Limb (tissue), 2 donors: Measurements from ENCODE around the gene ABCC11.
"Not testable (repeated sequence)": the region's sequence is repeated elsewhere in the genome, so short reads cannot be mapped to it uniquely, and the experiment has no call there.

Experiments
- DNase-seq, 2 donors: peaks; one replicate each; pipeline ENCODE4 v3.0.0-alpha.2; 2016; ENCODE audit errors: extremely low spot score in 2 of 2

The ABCC11 gene

DNA sequence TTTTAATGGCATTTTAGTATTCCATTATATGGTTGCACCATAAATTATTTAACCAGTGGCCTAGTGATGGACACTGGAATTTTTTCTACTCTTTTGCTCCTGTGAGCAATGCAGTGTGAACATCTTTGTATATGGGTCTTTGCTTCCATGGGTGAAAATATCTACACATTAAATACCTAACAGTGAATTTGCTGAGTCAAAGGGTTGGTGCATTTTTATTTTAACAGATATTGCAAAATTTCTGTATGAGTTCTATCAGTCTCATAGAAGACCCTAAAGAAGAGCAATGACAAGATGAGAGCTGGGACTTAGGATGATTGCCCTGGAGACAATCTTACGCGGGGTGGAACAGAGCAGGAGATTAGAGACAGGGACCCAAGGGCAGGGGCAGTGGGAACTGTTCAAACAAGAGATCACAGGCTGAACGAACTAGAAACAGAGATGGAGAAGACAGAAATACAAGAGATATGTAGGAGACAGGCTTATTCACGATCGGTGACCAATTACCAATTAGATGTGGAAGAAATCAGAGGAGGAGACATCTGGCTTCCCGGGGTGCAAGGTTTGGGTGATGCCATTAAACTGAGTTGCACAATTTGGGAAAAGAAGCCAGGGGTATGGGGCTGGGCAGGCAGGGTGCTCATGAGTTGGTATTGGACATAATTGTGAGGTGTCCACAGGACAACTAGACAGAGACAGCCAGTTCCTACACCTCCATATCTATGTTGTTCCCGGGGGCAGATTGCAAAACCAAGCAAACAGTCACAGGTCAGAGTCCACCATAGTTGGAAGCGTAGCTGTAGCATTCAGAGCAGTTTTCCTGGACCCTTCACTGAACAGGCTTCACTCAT lies 43.1 kb downstream of the ABCC11 start:
- DNase-seq, result no peak

- DNase-seq, result no peak
These were observed 45.7 kb downstream of the ABCC11 start for GRCh38 chr16:48201515-48202201.

DNA sequence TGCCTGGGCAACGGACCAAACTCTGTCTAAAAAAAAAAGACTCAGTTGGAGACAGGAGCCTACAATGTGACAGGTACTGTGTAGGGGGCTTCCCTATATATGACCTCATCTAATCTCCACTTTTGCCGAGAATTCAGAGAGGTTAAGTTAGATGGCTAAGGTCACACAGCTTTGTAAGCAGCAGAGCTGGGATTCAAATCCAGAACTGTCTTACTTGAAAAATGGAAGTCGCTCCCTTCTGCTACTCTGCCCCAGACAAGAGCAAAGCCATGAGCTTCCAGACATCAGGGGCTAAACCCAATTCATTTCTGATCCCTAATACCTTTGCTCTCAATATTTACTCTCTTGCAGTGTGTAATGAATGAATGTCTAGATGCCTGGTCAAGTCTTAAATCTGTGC lies 50.0 kb downstream of the ABCC11 start:
- peak in 1 of 2 donors; percentile 90 for DNase-seq

DNA sequence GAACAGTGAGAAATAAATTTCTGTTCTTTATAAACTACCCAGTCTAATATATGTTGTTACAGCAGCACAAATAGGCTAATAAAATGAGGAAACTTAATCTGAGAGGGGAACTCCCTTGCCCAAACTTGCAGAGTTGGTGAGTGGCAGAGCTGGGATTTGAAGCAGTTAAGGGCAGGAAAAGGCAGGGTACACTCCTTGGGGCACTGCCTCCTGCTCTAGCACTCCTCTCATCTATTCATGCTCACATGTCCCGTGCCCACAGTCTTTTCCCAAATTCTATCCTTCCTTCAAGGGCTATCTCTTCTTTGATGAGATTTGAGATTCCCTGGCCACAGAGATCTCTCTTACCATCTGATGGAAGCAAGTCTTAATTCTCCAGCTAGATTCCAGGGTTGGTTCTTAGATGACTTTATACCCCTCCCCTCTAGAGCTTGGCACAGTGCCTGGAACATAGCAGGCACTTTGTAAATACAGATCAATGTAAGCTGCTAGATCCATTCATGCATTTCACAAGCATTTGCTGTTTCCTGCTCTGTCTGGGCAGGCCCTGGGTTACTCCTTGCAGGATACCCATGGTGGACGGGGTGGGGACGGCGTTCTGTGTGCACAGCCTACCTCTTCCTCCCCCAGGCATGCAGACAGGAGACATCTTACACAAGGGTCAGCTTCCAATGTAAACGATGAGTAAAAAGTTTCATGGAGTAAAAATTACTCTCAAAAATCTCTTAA lies 52.3 kb downstream of the ABCC11 start:
- DNase-seq, result peak; percentile 18 to 49

GRCh38 chr16:48193846-48194245 lies 53.5 kb downstream of the ABCC11 start:
- no peak for DNase-seq

GRCh38 chr16:48188449-48189102 lies 58.8 kb downstream of the ABCC11 start:
- no peak for DNase-seq

- no peak for DNase-seq
These were observed 59.6 kb downstream of the ABCC11 start for GRCh38 chr16:48187779-48188178.

DNA sequence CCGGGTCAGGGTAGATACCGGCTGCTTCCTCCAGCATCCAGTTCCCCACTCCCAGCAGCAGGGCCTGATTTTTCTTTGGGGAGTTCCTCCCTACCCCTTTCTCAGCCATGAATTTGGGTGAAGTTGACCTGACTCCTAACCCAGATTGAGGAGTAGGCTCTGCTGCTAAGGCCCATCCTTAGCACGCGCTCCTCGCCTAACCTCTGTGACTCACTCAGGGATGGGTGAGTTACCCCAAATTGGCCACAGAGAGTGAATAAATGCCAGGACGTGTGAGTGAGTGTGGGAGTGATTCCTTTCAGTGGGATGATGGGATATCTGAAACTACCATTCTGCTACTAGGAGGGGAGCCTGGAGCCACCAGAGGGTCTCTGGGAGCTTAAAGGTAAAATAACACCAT lies 62.7 kb downstream of the ABCC11 start:
- DNase-seq, result no peak

DNA sequence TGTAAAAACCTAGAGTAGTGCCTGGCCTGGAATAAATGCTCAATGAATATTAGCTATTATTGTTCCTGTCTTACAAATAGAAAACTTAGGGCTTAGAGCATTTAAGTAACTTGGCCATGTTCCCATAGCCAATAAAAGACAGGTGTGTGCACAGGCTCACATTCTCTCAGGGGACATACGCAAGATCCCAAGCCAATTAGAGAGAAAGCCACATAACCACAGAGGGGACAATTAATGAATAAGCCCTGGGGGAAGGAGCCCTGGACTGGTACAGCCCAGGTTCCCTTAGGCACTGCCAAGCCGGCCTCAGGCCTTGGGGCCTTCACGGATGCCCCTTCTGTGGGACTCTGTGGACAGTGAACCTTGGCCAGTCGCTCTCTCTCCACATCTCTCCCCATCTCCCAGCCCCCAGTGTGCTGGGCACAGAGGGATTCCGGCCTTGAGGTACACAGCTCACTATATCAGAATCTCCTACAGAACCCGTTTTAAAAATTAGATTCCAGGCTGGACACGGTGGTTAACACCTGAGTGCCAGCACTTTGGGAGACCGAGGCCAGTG lies 64.3 kb downstream of the ABCC11 start:
- DNase-seq, result no peak

- DNase-seq, result not testable (repeated sequence)
These were observed 65.4 kb downstream of the ABCC11 start for GRCh38 chr16:48181746-48182520.

- no peak for DNase-seq
These were observed 66.4 kb downstream of the ABCC11 start for GRCh38 chr16:48180868-48181480.

DNA sequence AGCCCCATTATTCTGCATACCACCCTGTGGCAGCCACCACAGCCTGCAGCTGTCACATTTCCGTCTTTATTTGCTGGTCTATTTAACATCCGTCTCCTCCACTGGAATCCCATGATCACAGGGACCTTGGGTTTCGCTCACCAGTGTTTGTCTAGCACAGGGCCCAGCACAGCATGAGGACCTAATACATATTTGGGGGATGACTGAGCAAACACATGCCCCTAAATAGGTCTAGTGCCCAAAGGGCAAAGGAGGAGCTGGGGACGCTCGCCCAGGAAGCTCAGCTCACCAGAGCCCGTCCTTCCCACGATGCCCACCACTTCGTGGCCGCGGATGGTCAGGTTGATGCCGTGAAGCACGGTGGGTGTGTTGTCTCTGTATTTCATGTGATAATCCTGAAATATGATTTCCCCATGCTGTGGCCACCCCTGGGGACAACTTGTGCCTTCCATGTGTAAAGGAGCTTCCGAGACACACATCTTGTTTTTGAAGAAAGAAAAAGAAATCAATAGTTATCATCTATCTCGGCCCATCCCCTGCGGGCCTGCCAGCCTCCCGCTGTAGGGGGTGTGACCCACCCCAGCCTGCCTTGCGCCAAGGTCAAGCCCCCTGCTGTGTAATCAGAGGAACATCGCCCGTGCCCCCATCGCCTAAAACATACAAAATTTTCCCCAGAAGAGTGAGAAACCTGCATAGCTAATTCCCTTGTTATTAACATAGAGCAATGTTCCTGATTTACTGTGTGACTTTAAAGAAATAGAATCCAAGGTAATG lies 70.5 kb downstream of the ABCC11 start:
- DNase-seq, result no peak

GRCh38 chr16:48173889-48174288 lies 73.5 kb downstream of the ABCC11 start:
- no peak for DNase-seq

DNA sequence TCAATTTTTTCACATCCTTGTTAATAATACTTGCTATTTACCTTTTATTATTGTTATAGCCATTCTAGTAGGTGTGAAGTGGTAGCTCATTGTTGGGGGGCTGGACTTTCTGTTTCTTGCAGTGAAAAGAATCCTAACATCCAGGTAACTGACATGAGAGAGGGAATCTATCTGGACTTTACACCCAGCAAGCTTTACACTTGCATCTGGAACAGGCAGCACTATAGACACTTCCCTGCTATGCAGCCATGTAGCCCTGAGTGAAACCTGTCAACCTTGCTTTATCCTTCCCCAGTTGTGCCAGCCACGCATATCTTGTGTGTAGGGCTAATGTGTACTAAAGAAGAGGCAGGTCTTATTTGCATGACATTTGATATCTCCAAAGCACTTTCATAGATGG lies 74.7 kb downstream of the ABCC11 start:
- DNase-seq, result no peak

GRCh38 chr16:48169896-48170295 lies 77.4 kb downstream of the ABCC11 start:
- DNase-seq, result no peak

DNA sequence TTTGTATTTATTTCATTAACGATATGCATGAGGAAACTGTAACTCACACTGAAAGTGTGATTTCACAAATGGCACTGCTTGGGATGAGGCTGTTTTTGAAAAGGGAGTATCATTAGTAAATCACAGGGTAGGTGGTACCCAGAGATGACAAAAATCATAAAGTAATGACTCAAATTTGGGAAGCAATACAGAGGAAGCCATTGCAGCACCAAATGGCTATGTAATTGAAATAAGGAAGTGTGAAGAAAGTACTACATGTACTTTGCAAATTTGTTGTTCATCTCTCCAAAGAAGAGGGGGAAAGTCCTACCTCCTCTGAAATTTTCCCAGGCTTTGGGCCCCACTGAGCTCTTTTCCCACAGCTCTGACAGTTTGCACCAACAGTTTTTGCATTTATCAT lies 79.3 kb downstream of the ABCC11 start:
- no peak for DNase-seq

DNA sequence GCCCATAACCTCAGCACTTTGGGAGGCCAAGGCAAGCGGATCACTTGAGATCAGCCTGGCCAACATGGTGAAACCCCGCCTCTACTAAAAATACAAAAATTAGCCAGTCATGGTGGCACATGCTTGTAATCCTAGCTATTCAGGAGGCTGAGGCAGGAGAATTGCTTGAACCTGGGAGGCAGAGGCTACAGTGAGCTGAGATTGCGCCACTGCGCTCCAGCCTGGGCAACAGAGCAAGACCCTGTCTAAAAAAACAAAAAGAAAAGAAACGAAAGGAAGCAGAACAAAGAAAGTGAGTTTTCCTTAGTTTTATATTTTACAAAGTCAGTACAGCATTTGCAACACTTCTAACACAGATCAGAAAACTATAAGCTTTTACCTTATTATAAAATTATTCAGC lies 80.7 kb downstream of the ABCC11 start:
- not testable (repeated sequence) for DNase-seq

DNA sequence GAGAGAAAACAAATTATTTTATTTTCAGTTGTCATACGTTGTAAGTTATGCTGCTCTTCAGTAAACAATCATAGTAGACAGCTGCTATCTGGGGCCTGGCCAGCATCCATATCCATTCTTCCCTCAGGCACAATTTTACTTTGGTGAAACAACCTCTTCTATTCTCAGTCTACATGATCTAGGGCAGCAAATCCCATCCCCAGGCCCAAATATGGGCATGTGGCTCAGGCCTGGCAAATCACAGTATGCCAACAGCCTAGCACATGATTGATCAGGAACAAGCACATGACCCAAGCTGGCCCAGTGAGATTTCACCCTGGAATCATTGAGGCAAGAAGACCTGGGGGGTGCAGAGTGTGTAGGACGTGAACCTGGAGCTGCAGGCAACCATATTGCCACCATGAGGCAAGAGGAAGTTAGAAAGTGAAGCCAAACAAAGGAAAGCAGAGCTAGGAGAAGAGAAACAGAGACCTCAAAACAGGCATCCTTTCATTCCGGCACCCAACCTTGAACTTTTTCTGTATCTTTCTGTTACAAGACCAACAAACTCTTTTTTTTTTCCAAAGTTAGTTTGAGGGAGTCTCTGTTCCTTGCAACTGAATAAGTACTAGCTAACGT lies 81.3 kb downstream of the ABCC11 start:
- DNase-seq, result no peak
